DMS 273 treated with DMSO at 0.1 percent for 48 hours (cell line): ENCODE results near the gene SLC7A6OS.
"Not testable (repeated sequence)": the region's sequence is repeated elsewhere in the genome, so short reads cannot be mapped to it uniquely, and the experiment has no call there.

Experiments used
- DNase-seq: peaks from one replicate; lab custom pipeline; 2025; lab: John Stamatoyannopoulos, UW

Gene SLC7A6OS

GRCh38 chr16:68298907-68299561, 11.7 kb downstream of the SLC7A6OS start:
- DNase-seq = no peak

- DNase-seq = no peak
Observed at GRCh38 chr16:68298312-68298711, 12.4 kb downstream of the SLC7A6OS start.

GRCh38 chr16:68297908-68298307, 12.8 kb downstream of the SLC7A6OS start:
- DNase-seq = no peak

- no peak for DNase-seq
Observed at GRCh38 chr16:68296693-68297092, 14.1 kb downstream of the SLC7A6OS start.

- DNase-seq = no peak
Observed at GRCh38 chr16:68296291-68296690, 14.5 kb downstream of the SLC7A6OS start.

GRCh38 chr16:68292425-68292824, 18.3 kb downstream of the SLC7A6OS start:
- no peak for DNase-seq

- DNase-seq = no peak
Observed at GRCh38 chr16:68291227-68291626, 19.5 kb downstream of the SLC7A6OS start.

GRCh38 chr16:68290450-68290849, 20.3 kb downstream of the SLC7A6OS start:
- DNase-seq = no peak

- DNase-seq = no peak
Observed at GRCh38 chr16:68289621-68290329, 21.0 kb downstream of the SLC7A6OS start.

GRCh38 chr16:68289202-68289601, 21.5 kb downstream of the SLC7A6OS start:
- no peak for DNase-seq

GRCh38 chr16:68288796-68289195, 21.9 kb downstream of the SLC7A6OS start:
- not testable (repeated sequence) for DNase-seq

GRCh38 chr16:68288252-68288650, 22.5 kb downstream of the SLC7A6OS start:
- no peak for DNase-seq

GRCh38 chr16:68287276-68288251, 23.2 kb downstream of the SLC7A6OS start:
- DNase-seq = no peak

GRCh38 chr16:68286153-68287074, 24.3 kb downstream of the SLC7A6OS start:
- DNase-seq = no peak

- DNase-seq = no peak
Observed at GRCh38 chr16:68285683-68286082, 25.1 kb downstream of the SLC7A6OS start.

- DNase-seq = no peak
Observed at GRCh38 chr16:68284847-68285246, 25.9 kb downstream of the SLC7A6OS start.

GRCh38 chr16:68283801-68284598, 26.7 kb downstream of the SLC7A6OS start:
- no peak for DNase-seq

- DNase-seq = no peak
Observed at GRCh38 chr16:68283346-68283745, 27.4 kb downstream of the SLC7A6OS start.

GRCh38 chr16:68282064-68282452, 28.7 kb downstream of the SLC7A6OS start:
- no peak for DNase-seq

- no peak for DNase-seq
Observed at GRCh38 chr16:68281368-68282063, 29.2 kb downstream of the SLC7A6OS start.
